ENCODE data around the gene CBY1.
"Not testable (repeated sequence)": the region's sequence is repeated elsewhere in the genome, so short reads cannot be mapped to it uniquely, and the experiment has no call there.

CBY1 gene

DNA sequence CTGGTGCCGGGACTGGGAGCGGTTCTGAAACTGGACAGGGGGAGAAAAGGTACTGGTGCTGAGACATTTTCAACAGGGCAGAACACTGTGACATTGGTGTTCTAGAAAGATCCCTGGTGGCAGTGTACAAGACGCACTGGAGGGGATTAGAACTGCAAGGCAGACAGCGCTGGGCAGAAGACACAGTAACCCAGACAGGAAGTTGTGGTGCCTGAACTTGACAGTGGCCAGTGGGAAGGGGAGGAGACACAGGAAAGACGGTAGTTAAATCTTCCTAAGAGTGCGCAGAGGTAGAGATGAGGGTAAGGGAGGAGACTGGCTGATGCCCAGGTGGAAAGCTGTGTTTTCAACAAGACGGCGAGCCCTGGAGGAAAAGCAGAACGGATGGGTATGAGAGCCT, 24.7 kb upstream of the CBY1 start:
- Mint-ChIP-seq H3K9me3 (no peaks in the 10 kb centered on the region), H3K27me3 (peaks cover 27% of the 10 kb centered on the region), H3K4me3 (no peak overlapping the region), H3K36me3 (no peaks in the 10 kb centered on the region), H3K4me1 (peaks cover 14% of the 10 kb centered on the region), H3K27ac (peak overlapping the region; percentile 6)
- DNase-seq = peak; percentile 46
- CTCF ChIA-PET = no interaction called here

GRCh38 chr22:38632528-38632927, 23.9 kb upstream of the CBY1 start:
- peaks cover 27% of the 10 kb centered on the region for H3K27me3 Mint-ChIP-seq
- no peak overlapping the region for H3K27ac Mint-ChIP-seq
- CTCF ChIA-PET = no interaction called here
- no peak overlapping the region for H3K4me3 Mint-ChIP-seq
- no peaks in the 10 kb centered on the region for H3K36me3 Mint-ChIP-seq
- H3K4me1 Mint-ChIP-seq = peaks cover 14% of the 10 kb centered on the region
- H3K9me3 Mint-ChIP-seq = no peaks in the 10 kb centered on the region
- no peak for DNase-seq

GRCh38 chr22:38638216-38638615, 18.2 kb upstream of the CBY1 start:
- no peak overlapping the region for H3K27ac Mint-ChIP-seq
- peaks cover 10% of the 10 kb centered on the region for H3K27me3 Mint-ChIP-seq
- no peaks in the 10 kb centered on the region for H3K4me1 Mint-ChIP-seq
- H3K4me3 Mint-ChIP-seq = no peak overlapping the region
- CTCF ChIA-PET = no interaction called here
- no peaks in the 10 kb centered on the region for H3K36me3 Mint-ChIP-seq
- H3K9me3 Mint-ChIP-seq = no peaks in the 10 kb centered on the region
- no peak for DNase-seq

- H3K4me3 Mint-ChIP-seq = no peak overlapping the region
- H3K36me3 Mint-ChIP-seq = no peaks in the 10 kb centered on the region
- H3K27me3 Mint-ChIP-seq = peaks cover 10% of the 10 kb centered on the region
- no peaks in the 10 kb centered on the region for H3K9me3 Mint-ChIP-seq
- CTCF ChIA-PET = no interaction called here
- no peaks in the 10 kb centered on the region for H3K4me1 Mint-ChIP-seq
- no peak overlapping the region for H3K27ac Mint-ChIP-seq
- no peak for DNase-seq
Observed at GRCh38 chr22:38638728-38639127, 17.7 kb upstream of the CBY1 start.

GRCh38 chr22:38641476-38642040, 14.9 kb upstream of the CBY1 start:
- H3K4me3 Mint-ChIP-seq = no peak overlapping the region
- peaks cover 3% of the 10 kb centered on the region for H3K9me3 Mint-ChIP-seq
- no peaks in the 10 kb centered on the region for H3K36me3 Mint-ChIP-seq
- H3K27me3 Mint-ChIP-seq = no peaks in the 10 kb centered on the region
- no peaks in the 10 kb centered on the region for H3K4me1 Mint-ChIP-seq
- H3K27ac Mint-ChIP-seq = no peak overlapping the region
- no peak for DNase-seq
- CTCF ChIA-PET = no interaction called here

GRCh38 chr22:38644245-38644644, 12.2 kb upstream of the CBY1 start:
- H3K27ac Mint-ChIP-seq, DNase-seq, H3K9me3 Mint-ChIP-seq, H3K36me3 Mint-ChIP-seq, H3K4me3 Mint-ChIP-seq, H3K4me1 Mint-ChIP-seq, CTCF ChIA-PET, H3K27me3 Mint-ChIP-seq: not testable (repeated sequence)

DNA sequence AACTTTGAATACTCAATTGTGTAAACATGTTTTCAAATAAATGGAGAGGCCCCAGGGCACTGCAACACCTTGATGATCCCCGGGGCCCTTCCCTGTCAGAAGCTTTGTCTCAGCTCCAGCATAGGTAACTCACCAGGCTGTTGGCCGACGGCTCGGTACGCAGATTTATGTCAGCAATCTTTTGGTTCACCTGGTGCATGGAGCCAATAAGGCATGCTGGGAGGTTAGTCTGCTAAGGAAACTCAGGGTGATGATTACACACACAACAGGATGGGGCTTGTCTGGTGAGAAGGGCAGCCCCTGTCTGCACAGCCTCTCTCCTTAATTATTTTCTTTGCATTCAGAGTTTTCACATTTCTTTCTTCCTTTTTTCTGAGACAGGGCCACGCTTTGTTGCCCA, 11.0 kb upstream of the CBY1 start:
- no peak for DNase-seq
- no peaks in the 10 kb centered on the region for H3K36me3 Mint-ChIP-seq
- peaks cover 3% of the 10 kb centered on the region for H3K9me3 Mint-ChIP-seq
- CTCF ChIA-PET = no interaction called here
- H3K27me3 Mint-ChIP-seq = peaks cover 6% of the 10 kb centered on the region
- no peak overlapping the region for H3K4me3 Mint-ChIP-seq
- no peaks in the 10 kb centered on the region for H3K4me1 Mint-ChIP-seq
- no peak overlapping the region for H3K27ac Mint-ChIP-seq

DNA sequence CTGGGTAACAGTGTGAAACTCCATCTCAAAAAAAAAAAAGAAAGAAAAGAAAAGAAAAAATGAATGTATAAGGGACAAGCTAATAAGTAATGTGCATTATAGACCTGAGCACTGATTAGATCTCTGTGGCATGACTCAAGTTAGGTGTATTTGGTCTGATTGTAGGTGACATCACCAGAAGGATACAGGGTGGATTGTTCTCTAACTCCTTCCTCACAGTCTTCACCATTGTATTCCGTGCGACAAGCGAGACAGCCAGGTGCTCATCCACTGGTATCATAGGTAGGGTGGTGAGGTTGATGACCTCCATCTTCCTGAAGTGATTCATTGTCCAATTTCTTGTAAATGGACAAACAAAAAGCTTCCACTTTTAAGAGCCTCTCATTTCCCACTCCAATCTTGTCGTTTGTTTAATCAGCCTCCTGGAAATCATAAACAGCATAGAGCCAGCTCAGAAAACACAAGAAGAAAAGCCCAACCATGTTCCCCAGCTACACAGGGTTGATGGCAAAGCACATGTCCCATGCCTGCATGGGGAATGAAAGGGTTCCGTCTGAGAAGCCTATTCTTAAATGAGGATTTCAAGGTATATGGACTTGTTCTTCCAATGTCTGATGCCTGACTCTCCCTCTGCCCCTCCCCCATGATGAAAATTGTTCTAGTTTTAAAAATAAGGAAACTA, 6.5 kb upstream of the CBY1 start:
- no peak for DNase-seq
- Mint-ChIP-seq H3K36me3 (no peaks in the 10 kb centered on the region), H3K27ac (no peak overlapping the region), H3K4me1 (peaks cover 9% of the 10 kb centered on the region), H3K9me3 (no peaks in the 10 kb centered on the region), H3K27me3 (peaks cover 9% of the 10 kb centered on the region), H3K4me3 (no peak overlapping the region)
- CTCF ChIA-PET = no interaction called here

- Mint-ChIP-seq H3K36me3 (no peaks in the 10 kb centered on the region), H3K27me3 (peaks cover 6% of the 10 kb centered on the region), H3K27ac (no peak overlapping the region), H3K9me3 (no peaks in the 10 kb centered on the region), H3K4me1 (peaks cover 22% of the 10 kb centered on the region), H3K4me3 (no peak overlapping the region)
- CTCF ChIA-PET = no interaction called here
- no peak for DNase-seq
Observed at GRCh38 chr22:38652859-38653258, 3.6 kb upstream of the CBY1 start.

- H3K36me3 Mint-ChIP-seq = no peaks in the 10 kb centered on the region
- peaks cover 3% of the 10 kb centered on the region for H3K27me3 Mint-ChIP-seq
- no peak overlapping the region for H3K4me3 Mint-ChIP-seq
- CTCF ChIA-PET = no interaction called here
- DNase-seq = no peak
- H3K4me1 Mint-ChIP-seq = peaks cover 27% of the 10 kb centered on the region
- H3K27ac Mint-ChIP-seq = no peak overlapping the region
- H3K9me3 Mint-ChIP-seq = no peaks in the 10 kb centered on the region
Observed at GRCh38 chr22:38653741-38654140, 2.7 kb upstream of the CBY1 start.

DNA sequence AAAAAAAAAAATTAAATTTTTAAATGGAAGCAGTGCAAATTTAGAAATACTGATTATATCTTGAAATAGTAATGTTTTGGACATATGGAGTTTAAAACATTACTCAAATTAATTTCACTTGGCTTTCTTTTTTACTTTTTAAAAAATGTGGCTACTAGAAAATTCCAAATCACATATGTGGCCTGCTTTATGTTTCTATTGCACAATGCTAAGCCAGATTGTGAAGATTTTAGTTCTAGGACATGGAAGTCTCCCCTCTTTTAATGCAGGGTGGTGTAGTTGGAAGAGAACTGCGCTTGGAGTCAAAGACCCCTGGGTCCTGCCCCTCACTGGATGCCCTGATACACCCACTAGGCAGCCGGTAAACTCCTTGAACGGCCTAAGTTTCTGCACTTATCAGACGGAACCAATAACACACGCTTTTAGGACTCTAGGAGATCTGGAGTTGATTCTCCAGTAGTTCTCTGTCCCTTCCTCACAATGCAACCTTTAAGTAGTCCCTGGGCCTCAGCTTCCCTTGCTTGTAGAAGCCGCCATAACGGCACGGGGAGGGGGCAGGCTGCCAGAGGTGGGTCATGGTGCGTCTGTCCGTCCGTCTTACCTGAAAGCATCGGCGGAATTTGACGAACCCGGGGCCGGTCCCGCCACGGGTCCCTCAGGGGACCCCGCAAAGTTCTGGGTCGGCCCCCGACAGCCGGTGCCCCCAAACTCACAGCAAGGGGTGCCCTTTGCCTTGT, 751 bp upstream of the CBY1 start:
- no peaks in the 10 kb centered on the region for H3K36me3 Mint-ChIP-seq
- peaks cover 27% of the 10 kb centered on the region for H3K4me1 Mint-ChIP-seq
- no peak for DNase-seq
- no peak overlapping the region for H3K27ac Mint-ChIP-seq
- peak overlapping the region; percentile 93 for H3K4me3 Mint-ChIP-seq
- CTCF ChIA-PET = no interaction called here
- peaks cover under 1% of the 10 kb centered on the region for H3K27me3 Mint-ChIP-seq
- no peaks in the 10 kb centered on the region for H3K9me3 Mint-ChIP-seq

- peak overlapping the region; percentile 93 for H3K4me3 Mint-ChIP-seq
- H3K9me3 Mint-ChIP-seq = no peaks in the 10 kb centered on the region
- H3K4me1 Mint-ChIP-seq = peaks cover 27% of the 10 kb centered on the region
- CTCF ChIA-PET = interaction anchor here (0.9 kb wide), 1 partner anchor 25 kb away, joined by 3 read pairs; the partner anchor contains the start of gene TOMM22
- H3K27ac Mint-ChIP-seq = peak overlapping the region; percentile 94
- DNase-seq = peak; percentile 59
- H3K36me3 Mint-ChIP-seq = no peaks in the 10 kb centered on the region
- no peaks in the 10 kb centered on the region for H3K27me3 Mint-ChIP-seq
Observed at GRCh38 chr22:38657045-38657909, 839 bp downstream of the CBY1 start.

- no peak overlapping the region for H3K4me3 Mint-ChIP-seq
- peaks cover 14% of the 10 kb centered on the region for H3K36me3 Mint-ChIP-seq
- CTCF ChIA-PET = no interaction called here
- H3K4me1 Mint-ChIP-seq = no peaks in the 10 kb centered on the region
- no peaks in the 10 kb centered on the region for H3K9me3 Mint-ChIP-seq
- H3K27me3 Mint-ChIP-seq = peaks cover 6% of the 10 kb centered on the region
- no peak overlapping the region for H3K27ac Mint-ChIP-seq
- DNase-seq = no peak
Observed at GRCh38 chr22:38674888-38675287, 18.4 kb downstream of the CBY1 start.

GRCh38 chr22:38675833-38676232, 19.4 kb downstream of the CBY1 start:
- peaks cover 11% of the 10 kb centered on the region for H3K36me3 Mint-ChIP-seq
- CTCF ChIA-PET = no interaction called here
- no peaks in the 10 kb centered on the region for H3K4me1 Mint-ChIP-seq
- no peak overlapping the region for H3K4me3 Mint-ChIP-seq
- peaks cover 6% of the 10 kb centered on the region for H3K27me3 Mint-ChIP-seq
- no peak for DNase-seq
- no peak overlapping the region for H3K27ac Mint-ChIP-seq
- no peaks in the 10 kb centered on the region for H3K9me3 Mint-ChIP-seq

Data from activated naive CD4-positive, alpha-beta T cell treated with anti-CD3 and anti-CD28 coated beads, Interleukin-2, amount 10 ng/mL, durations not matched to agents 7 days and 5 days (primary cell).